Osteoblast (primary cell): ENCODE results near the gene FGD6. TPM values are rescaled to one million over a fixed set of nuclear protein-coding genes. Genes with fewer than 3 reads are reported as not detected.

ENCODE experiments used
- DNase-seq: peaks from one replicate; pipeline ENCODE4 v3.0.0; 2011; ENCODE audit warnings: low spot score, mixed read lengths; ENCODE audit not compliant: insufficient read length; ENCODE audit errors: missing footprints
- H2AFZ ChIP-seq: 2 replicates; pipeline ENCODE4 v1.6.0; 2011; ENCODE audit warnings: mild to moderate bottlenecking, low read length
- H3K27ac ChIP-seq: 2 replicates; pipeline ENCODE4 v1.5.1; 2011; ENCODE audit warnings: mild to moderate bottlenecking, low read depth, low read length, moderate library complexity
- H3K27me3 ChIP-seq: 2 replicates; pipeline ENCODE4 v1.6.0; 2012; ENCODE audit warnings: mild to moderate bottlenecking, control low read depth, inconsistent platforms, low read length, moderate library complexity; ENCODE audit not compliant: insufficient read depth
- H3K36me3 ChIP-seq: 2 replicates; pipeline ENCODE4 v1.5.1; 2011; ENCODE audit warnings: mild to moderate bottlenecking, low read length, control low read depth, moderate library complexity; ENCODE audit not compliant: insufficient read depth
- H3K4me1 ChIP-seq: 2 replicates; pipeline ENCODE4 v1.5.1; 2011; ENCODE audit warnings: mild to moderate bottlenecking, low read length, control low read depth, moderate library complexity; ENCODE audit not compliant: insufficient read depth
- H3K4me2 ChIP-seq: 2 replicates; pipeline ENCODE4 v1.6.0; 2011; ENCODE audit warnings: mild to moderate bottlenecking, low read length; ENCODE audit not compliant: insufficient read depth
- H3K4me3 ChIP-seq: fragments of 200-600 bp; sonication (generic); 3 replicates; pipeline ENCODE4 v1.5.1; 2012; ENCODE audit warnings: mild to moderate bottlenecking, low read length, inconsistent platforms; ENCODE audit not compliant: insufficient read depth
- H3K79me2 ChIP-seq: 2 replicates; pipeline ENCODE4 v1.6.0; 2012; ENCODE audit warnings: mild to moderate bottlenecking, low read length, control low read depth, inconsistent platforms; ENCODE audit not compliant: insufficient read depth
- H3K9me3 ChIP-seq: 2 replicates; pipeline ENCODE4 v1.5.1; 2011; ENCODE audit warnings: low read depth, low read length, control low read depth
- H4K20me1 ChIP-seq: 2 replicates; pipeline ENCODE4 v1.6.0; 2012; ENCODE audit warnings: mild to moderate bottlenecking, low read length, control low read depth; ENCODE audit not compliant: insufficient read depth
- total RNA-seq: library from RNA; depleted of rRNA; stranded (reverse); fragments of >200 nt; gene quantifications from 2 replicates; pipeline ENCODE4 v1.2.3, GENCODE V29; 2012
- TF ChIP-seq, protein P1 (sequence below): IDR thresholded peaks from 2 replicates; pipeline ENCODE4 v1.5.1; 2011; ENCODE audit warnings: mild to moderate bottlenecking, low read depth, low read length, moderate library complexity; ENCODE audit errors: extremely low read depth

Gene FGD6
- total RNA-seq, 1 donor = 11.9 TPM

DNA sequence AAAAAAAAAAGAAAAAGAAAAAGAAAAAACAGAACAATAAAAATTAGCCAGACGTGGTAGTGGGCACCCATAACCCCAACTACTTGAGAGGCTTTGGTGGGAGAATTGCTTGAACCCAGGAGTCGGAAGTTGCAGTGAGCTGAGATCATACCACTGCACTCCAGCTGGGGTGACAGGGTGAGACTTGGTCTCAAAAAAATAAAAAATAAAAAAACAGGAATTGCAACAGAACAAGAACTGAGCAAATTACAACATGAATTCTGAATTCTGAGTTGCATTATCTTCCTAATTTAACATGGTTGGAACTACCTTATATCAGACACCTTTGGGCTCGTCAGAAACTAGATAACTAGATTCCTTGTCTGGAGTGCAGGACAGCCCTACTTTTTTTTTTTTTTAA lies 90.5 kb downstream of the FGD6 start:
- TF ChIP-seq, protein P1, sequence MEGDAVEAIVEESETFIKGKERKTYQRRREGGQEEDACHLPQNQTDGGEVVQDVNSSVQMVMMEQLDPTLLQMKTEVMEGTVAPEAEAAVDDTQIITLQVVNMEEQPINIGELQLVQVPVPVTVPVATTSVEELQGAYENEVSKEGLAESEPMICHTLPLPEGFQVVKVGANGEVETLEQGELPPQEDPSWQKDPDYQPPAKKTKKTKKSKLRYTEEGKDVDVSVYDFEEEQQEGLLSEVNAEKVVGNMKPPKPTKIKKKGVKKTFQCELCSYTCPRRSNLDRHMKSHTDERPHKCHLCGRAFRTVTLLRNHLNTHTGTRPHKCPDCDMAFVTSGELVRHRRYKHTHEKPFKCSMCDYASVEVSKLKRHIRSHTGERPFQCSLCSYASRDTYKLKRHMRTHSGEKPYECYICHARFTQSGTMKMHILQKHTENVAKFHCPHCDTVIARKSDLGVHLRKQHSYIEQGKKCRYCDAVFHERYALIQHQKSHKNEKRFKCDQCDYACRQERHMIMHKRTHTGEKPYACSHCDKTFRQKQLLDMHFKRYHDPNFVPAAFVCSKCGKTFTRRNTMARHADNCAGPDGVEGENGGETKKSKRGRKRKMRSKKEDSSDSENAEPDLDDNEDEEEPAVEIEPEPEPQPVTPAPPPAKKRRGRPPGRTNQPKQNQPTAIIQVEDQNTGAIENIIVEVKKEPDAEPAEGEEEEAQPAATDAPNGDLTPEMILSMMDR = no peak
- H3K79me2 ChIP-seq = no peaks in the 10 kb centered on the region
- no peak overlapping the region for H3K4me2 ChIP-seq
- no peaks in the 10 kb centered on the region for H3K27me3 ChIP-seq
- no peak overlapping the region for H2AFZ ChIP-seq
- DNase-seq = no peak
- no peaks in the 10 kb centered on the region for H3K9me3 ChIP-seq
- no peaks in the 10 kb centered on the region for H3K36me3 ChIP-seq
- H3K4me3 ChIP-seq = no peak overlapping the region
- no peak overlapping the region for H3K27ac ChIP-seq
- no peaks in the 10 kb centered on the region for H3K4me1 ChIP-seq
- H4K20me1 ChIP-seq = no peaks in the 10 kb centered on the region

DNA sequence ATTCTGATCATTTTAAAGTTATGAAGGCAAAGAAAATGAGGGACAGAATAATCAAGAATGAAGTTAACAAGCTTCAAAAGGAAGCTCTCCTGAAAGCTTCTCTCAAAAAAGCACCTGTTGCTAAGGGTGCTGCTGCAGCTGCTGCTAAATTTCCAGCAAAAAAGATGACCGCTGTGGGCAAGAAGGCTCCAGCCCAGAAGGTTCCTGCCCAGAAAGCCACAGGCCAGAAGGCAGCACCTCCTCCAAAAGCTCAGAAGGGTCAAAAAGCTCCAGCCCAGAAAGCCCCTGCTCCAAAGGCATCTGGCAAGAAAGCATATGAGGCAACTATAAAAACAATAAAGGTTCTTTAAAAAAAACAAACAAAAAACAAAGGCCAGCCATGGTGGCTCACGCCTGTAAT lies 91.2 kb downstream of the FGD6 start:
- DNase-seq = no peak
- no peaks in the 10 kb centered on the region for H3K79me2 ChIP-seq
- H3K4me1 ChIP-seq = no peaks in the 10 kb centered on the region
- TF ChIP-seq, protein P1 = no peak
- H3K36me3 ChIP-seq = no peaks in the 10 kb centered on the region
- no peak overlapping the region for H3K4me2 ChIP-seq
- H3K27ac ChIP-seq = no peak overlapping the region
- no peak overlapping the region for H3K4me3 ChIP-seq
- H2AFZ ChIP-seq = no peak overlapping the region
- H4K20me1 ChIP-seq = no peaks in the 10 kb centered on the region
- H3K9me3 ChIP-seq = no peaks in the 10 kb centered on the region
- H3K27me3 ChIP-seq = no peaks in the 10 kb centered on the region

DNA sequence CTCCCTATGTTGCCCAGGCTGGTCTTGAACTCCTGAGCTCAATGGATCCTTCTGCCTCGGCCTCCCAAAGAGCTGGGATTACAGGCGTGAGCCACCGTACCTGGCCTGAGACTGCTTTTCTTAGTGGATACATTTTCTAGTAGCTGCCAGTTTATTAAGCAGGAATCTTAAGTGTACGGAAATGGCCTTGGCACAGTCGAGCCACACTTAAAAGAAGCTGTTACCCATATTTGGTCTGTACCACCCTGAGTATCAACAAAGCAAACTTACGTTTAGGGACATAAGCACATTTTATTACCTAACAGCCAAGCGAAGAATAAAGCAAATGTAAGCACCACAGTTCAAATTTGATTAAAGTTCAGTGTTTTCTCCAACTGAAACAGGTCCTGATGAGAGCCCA lies 93.2 kb downstream of the FGD6 start:
- no peak overlapping the region for H3K4me2 ChIP-seq
- H2AFZ ChIP-seq = no peak overlapping the region
- no peaks in the 10 kb centered on the region for H3K9me3 ChIP-seq
- H3K27ac ChIP-seq = no peak overlapping the region
- H3K27me3 ChIP-seq = no peaks in the 10 kb centered on the region
- TF ChIP-seq, protein P1 = no peak
- H3K4me3 ChIP-seq = no peak overlapping the region
- peaks cover under 1% of the 10 kb centered on the region for H3K4me1 ChIP-seq
- H4K20me1 ChIP-seq = no peaks in the 10 kb centered on the region
- no peaks in the 10 kb centered on the region for H3K36me3 ChIP-seq
- no peak for DNase-seq
- no peaks in the 10 kb centered on the region for H3K79me2 ChIP-seq

DNA sequence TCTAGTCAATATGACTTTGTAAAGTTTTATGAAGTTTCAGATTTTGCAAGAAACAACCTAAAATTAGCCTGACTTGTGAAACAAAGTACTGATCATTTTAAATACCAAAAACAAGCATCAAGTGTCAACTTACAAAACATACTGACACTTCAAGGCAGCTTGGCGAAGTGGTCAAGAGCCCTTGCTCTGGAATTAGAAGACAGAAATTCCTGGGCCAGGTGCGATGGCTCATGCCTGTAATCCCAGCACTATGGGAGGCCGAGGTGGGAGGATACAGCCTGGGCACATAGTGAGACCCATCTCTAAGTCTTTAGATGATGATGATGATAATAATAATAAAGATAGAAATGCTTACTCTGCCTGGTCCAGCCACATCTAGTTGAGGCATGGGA lies 98.5 kb downstream of the FGD6 start:
- Histone ChIP-seq H3K4me3 (no peak overlapping the region), H3K4me2 (peak overlapping the region; percentile 61)
- no peak for DNase-seq

More for the DNA sequence above, 98.5 kb downstream of the FGD6 start:
- Histone ChIP-seq H3K79me2 (no peaks in the 10 kb centered on the region), H3K9me3 (no peaks in the 10 kb centered on the region), H3K27me3 (no peaks in the 10 kb centered on the region), H2AFZ (peak overlapping the region; percentile 37), H4K20me1 (no peaks in the 10 kb centered on the region), H3K36me3 (no peaks in the 10 kb centered on the region), H3K27ac (peak overlapping the region; percentile 82), H3K4me1 (peaks cover 30% of the 10 kb centered on the region)
- TF ChIP-seq, protein P1 = no peak
